HG03103 (cell line): ENCODE data around the gene KIAA1614.

Experiments
- ATAC-seq: cut with Tn5 transposase; IDR thresholded peaks from one replicate; pipeline ENCODE4 v1.9.1; 2021; ENCODE audit warnings: low read depth; ENCODE audit not compliant: unreplicated experiment

Gene KIAA1614

GRCh38 chr1:180923021-180923841 is 10.5 kb downstream of the KIAA1614 start:
- ATAC-seq = no peak

GRCh38 chr1:180923887-180924286 is 11.2 kb downstream of the KIAA1614 start:
- ATAC-seq = no peak

- no peak for ATAC-seq
These were observed 12.2 kb downstream of the KIAA1614 start for GRCh38 chr1:180924939-180925338.

GRCh38 chr1:180925471-180926051 is 12.9 kb downstream of the KIAA1614 start:
- no peak for ATAC-seq

- no peak for ATAC-seq
These were observed 13.7 kb downstream of the KIAA1614 start for GRCh38 chr1:180926164-180926981.

- no peak for ATAC-seq
These were observed 14.7 kb downstream of the KIAA1614 start for GRCh38 chr1:180927348-180927747.

GRCh38 chr1:180927841-180928240 is 15.1 kb downstream of the KIAA1614 start:
- ATAC-seq = no peak

GRCh38 chr1:180928331-180929230 is 15.9 kb downstream of the KIAA1614 start:
- ATAC-seq = no peak

GRCh38 chr1:180929389-180929788 is 16.7 kb downstream of the KIAA1614 start:
- ATAC-seq = no peak

GRCh38 chr1:180930687-180931086 is 18.0 kb downstream of the KIAA1614 start:
- no peak for ATAC-seq

GRCh38 chr1:180931529-180931928 is 18.8 kb downstream of the KIAA1614 start:
- no peak for ATAC-seq

- ATAC-seq = no peak
These were observed 19.7 kb downstream of the KIAA1614 start for GRCh38 chr1:180932378-180932777.

- no peak for ATAC-seq
These were observed 20.4 kb downstream of the KIAA1614 start for GRCh38 chr1:180933141-180933540.

GRCh38 chr1:180934563-180934962 is 21.9 kb downstream of the KIAA1614 start:
- no peak for ATAC-seq

- no peak for ATAC-seq
These were observed 22.8 kb downstream of the KIAA1614 start for GRCh38 chr1:180935326-180936109.

- no peak for ATAC-seq
These were observed 23.7 kb downstream of the KIAA1614 start for GRCh38 chr1:180936110-180937011.

GRCh38 chr1:180937012-180937372 is 24.3 kb downstream of the KIAA1614 start:
- no peak for ATAC-seq

- ATAC-seq = no peak
These were observed 25.0 kb downstream of the KIAA1614 start for GRCh38 chr1:180937624-180938225.
